Mesenchymal stem cell (in vitro differentiated cells and primary cell): Measurements from ENCODE around the gene PTPN2.
A peak's percentile ranks its signal among the peaks of the same experiment; 100 is the strongest.

Source experiments
- DNase-seq: peaks from one replicate; pipeline ENCODE4 v3.0.0-alpha.2; 2013
- H2AFZ ChIP-seq: one replicate; pipeline ENCODE4 v1.6.1; 2013; ENCODE audit warnings: low read depth, mild to moderate bottlenecking, control low read depth, inconsistent platforms, low read length, moderate library complexity
- H2AK5ac ChIP-seq: 2 replicates; pipeline ENCODE4 v1.6.1; 2013; ENCODE audit warnings: low read length, moderate library complexity, mild to moderate bottlenecking, inconsistent platforms; ENCODE audit not compliant: severe bottlenecking
- H2BK120ac ChIP-seq: one replicate; pipeline ENCODE4 v1.6.1; 2013; ENCODE audit warnings: low read depth, mild to moderate bottlenecking, inconsistent platforms, low read length, moderate library complexity
- H2BK12ac ChIP-seq, 2 experiments: one replicate each; pipeline ENCODE4 v1.6.1; 2013; ENCODE audit warnings: inconsistent platforms in 2 of 2, low read length in 2 of 2, mild to moderate bottlenecking in 2 of 2, moderate library complexity in 2 of 2, control low read depth in 1 of 2
- H2BK15ac ChIP-seq: one replicate; pipeline ENCODE4 v1.6.1; 2013; ENCODE audit warnings: mild to moderate bottlenecking, low read depth, inconsistent platforms; ENCODE audit not compliant: poor library complexity, severe bottlenecking
- H2BK5ac ChIP-seq: 2 replicates; pipeline ENCODE4 v1.6.1; 2013; ENCODE audit warnings: low read depth, mild to moderate bottlenecking, low read length, control low read depth, inconsistent platforms; ENCODE audit not compliant: poor library complexity, severe bottlenecking
- H3K14ac ChIP-seq, 2 experiments: one replicate each; pipeline ENCODE4 v1.6.1; 2013; ENCODE audit warnings: inconsistent platforms in 2 of 2, low read length in 2 of 2, control low read depth in 1 of 2, mild to moderate bottlenecking in 1 of 2, moderate library complexity in 1 of 2
- H3K18ac ChIP-seq, 2 experiments: one replicate each; pipeline ENCODE4 v1.6.1; 2013; ENCODE audit warnings: inconsistent platforms in 2 of 2, low read length in 2 of 2, control low read depth in 1 of 2, low read depth in 1 of 2, mild to moderate bottlenecking in 1 of 2
- H3K23ac ChIP-seq, 2 experiments: one replicate each; pipeline ENCODE4 v1.6.1; 2013; ENCODE audit warnings: inconsistent platforms in 2 of 2, low read length in 2 of 2, mild to moderate bottlenecking in 2 of 2, moderate library complexity in 2 of 2, control low read depth in 1 of 2
- H3K27ac ChIP-seq: 2 replicates; pipeline ENCODE4 v1.5.1; 2013; ENCODE audit warnings: mild to moderate bottlenecking, moderate library complexity, low read length, control low read depth, inconsistent platforms; ENCODE audit not compliant: poor library complexity, severe bottlenecking
- H3K27me3 ChIP-seq, 2 experiments: 2 replicates each; pipeline versions ENCODE4 v1.6.1 to v1.7.0; 2013; ENCODE audit warnings: low read length in 2 of 2, mild to moderate bottlenecking in 2 of 2, moderate library complexity in 2 of 2, control low read depth in 1 of 2, inconsistent platforms in 1 of 2; ENCODE audit not compliant: control insufficient read depth in 1 of 2, insufficient read depth in 1 of 2
- H3K36me3 ChIP-seq, 2 experiments: 2 replicates each; pipeline versions ENCODE4 v1.6.1 to v1.7.0; 2013; ENCODE audit warnings: low read length in 2 of 2, control low read depth in 1 of 2, inconsistent platforms in 1 of 2, low read depth in 1 of 2, mild to moderate bottlenecking in 1 of 2; ENCODE audit not compliant: insufficient read depth in 2 of 2, control insufficient read depth in 1 of 2
- H3K4ac ChIP-seq, 2 experiments: one replicate each; pipeline ENCODE4 v1.6.1; 2013; ENCODE audit warnings: inconsistent platforms in 2 of 2, low read length in 2 of 2, mild to moderate bottlenecking in 2 of 2, moderate library complexity in 2 of 2, control low read depth in 1 of 2, low read depth in 1 of 2
- H3K4me1 ChIP-seq: 2 replicates; pipeline ENCODE4 v1.6.1; 2013; ENCODE audit warnings: low read depth, low read length, control low read depth; ENCODE audit not compliant: control insufficient read depth, insufficient read depth
- H3K4me2 ChIP-seq: 2 replicates; pipeline ENCODE4 v1.6.1; 2013; ENCODE audit warnings: low read length, mild to moderate bottlenecking, inconsistent platforms; ENCODE audit not compliant: poor library complexity, severe bottlenecking
- H3K4me3 ChIP-seq, 2 experiments: 2 replicates each; pipeline versions ENCODE4 v1.5.1 to v1.7.0; 2013; ENCODE audit warnings: low read length in 2 of 2, mild to moderate bottlenecking in 2 of 2, control low read depth in 1 of 2, low read depth in 1 of 2; ENCODE audit not compliant: insufficient read depth in 1 of 2
- H3K79me1 ChIP-seq: replicated peaks from 2 replicates; pipeline ENCODE4 v1.6.1; 2013; ENCODE audit warnings: mild to moderate bottlenecking, control low read depth, low read length, inconsistent platforms; ENCODE audit not compliant: poor library complexity, severe bottlenecking
- H3K9ac ChIP-seq: 2 replicates; pipeline ENCODE4 v1.7.0; 2013; ENCODE audit warnings: mild to moderate bottlenecking, low read length, moderate library complexity
- H3K9me3 ChIP-seq: 2 replicates; pipeline ENCODE4 v1.7.0; 2013; ENCODE audit warnings: mild to moderate bottlenecking, low read length; ENCODE audit not compliant: control insufficient read depth
- H4K8ac ChIP-seq: one replicate; pipeline ENCODE4 v1.6.1; 2013; ENCODE audit warnings: inconsistent platforms, mild to moderate bottlenecking, low read length, moderate library complexity
- H4K91ac ChIP-seq: one replicate; pipeline ENCODE4 v1.6.1; 2013; ENCODE audit warnings: mild to moderate bottlenecking, low read length, inconsistent platforms
- WGBS: methylation state at CpG from one replicate; pipeline ENCODE4 v1.1.7; 2013; ENCODE audit warnings: mixed read lengths; 5-methylcytosine and 5-hydroxymethylcytosine counted together

Gene PTPN2

DNA sequence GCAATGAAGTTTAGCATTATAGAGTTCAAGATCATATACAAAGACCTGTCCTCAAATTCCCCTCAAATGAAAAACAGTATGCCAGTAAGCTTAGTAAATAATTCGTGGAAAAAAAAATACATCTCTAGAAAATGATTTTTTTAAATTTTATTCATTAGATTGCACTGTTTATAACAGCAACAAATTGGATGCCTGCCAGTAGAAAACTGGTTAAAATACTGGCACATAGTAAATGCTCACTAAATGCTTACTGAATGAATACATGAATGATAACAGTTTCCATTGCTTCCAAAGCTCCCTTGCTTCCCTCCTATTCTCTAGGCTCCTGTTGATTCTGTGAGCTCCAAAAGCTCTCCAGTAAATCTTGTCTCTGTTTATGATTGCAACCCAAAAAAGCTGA is 38.2 kb upstream of the PTPN2 start:
- no peak overlapping the region for H2BK12ac ChIP-seq
- H3K9ac ChIP-seq: no peak overlapping the region
- H2BK5ac ChIP-seq: no peak overlapping the region
- H3K4me2 ChIP-seq: no peak overlapping the region
- H3K27me3 ChIP-seq: peaks cover 0 to 9% of the 10 kb centered on the region in 2 experiments
- WGBS: no CpG with 5 or more reads among the region's 1 CpG
- no peak overlapping the region for H3K14ac ChIP-seq
- H2AFZ ChIP-seq: no peak overlapping the region
- H3K4me3 ChIP-seq: no peak overlapping the region
- no peak overlapping the region for H4K8ac ChIP-seq
- H3K79me1 ChIP-seq: no peaks in the 10 kb centered on the region
- H3K27ac ChIP-seq: no peak overlapping the region
- H4K91ac ChIP-seq: no peak overlapping the region
- H3K36me3 ChIP-seq: no peaks in the 10 kb centered on the region
- peaks cover 3% of the 10 kb centered on the region for H3K4me1 ChIP-seq
- H2BK120ac ChIP-seq: no peak overlapping the region
- H3K9me3 ChIP-seq: no peaks in the 10 kb centered on the region
- H3K23ac ChIP-seq: no peak overlapping the region
- H3K4ac ChIP-seq: no peak overlapping the region
- H2BK15ac ChIP-seq: no peak overlapping the region
- no peak overlapping the region for H3K18ac ChIP-seq
- DNase-seq: no peak
- no peak overlapping the region for H2AK5ac ChIP-seq

DNA sequence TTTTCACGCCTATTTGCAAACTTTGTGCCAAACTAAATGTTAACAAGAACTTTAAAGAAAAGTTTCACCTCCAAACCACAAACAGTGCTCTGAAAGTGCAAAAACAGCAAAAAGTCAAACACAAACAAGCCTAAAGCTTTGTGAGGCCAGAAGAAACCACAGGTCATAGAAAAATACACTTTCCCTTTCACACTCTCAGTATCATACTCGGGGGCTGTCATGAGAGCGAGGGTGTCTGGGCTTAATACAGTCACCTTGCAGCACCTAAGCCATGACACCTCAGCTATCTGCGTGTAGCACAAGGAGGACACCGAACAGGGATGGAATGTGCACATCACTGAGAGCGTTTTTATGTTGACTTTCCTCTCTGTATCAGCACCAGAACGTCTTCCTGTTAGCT is 37.1 kb upstream of the PTPN2 start:
- peaks cover 0 to 9% of the 10 kb centered on the region in 2 experiments for H3K27me3 ChIP-seq
- H4K8ac ChIP-seq: no peak overlapping the region
- H3K4me1 ChIP-seq: peaks cover 2% of the 10 kb centered on the region
- no peak overlapping the region for H2BK12ac ChIP-seq
- no peaks in the 10 kb centered on the region for H3K36me3 ChIP-seq
- H3K18ac ChIP-seq: no peak overlapping the region
- no peak overlapping the region for H2AK5ac ChIP-seq
- no peak overlapping the region for H2BK120ac ChIP-seq
- H4K91ac ChIP-seq: no peak overlapping the region
- WGBS: 87% methylated on average over 6 of the region's 7 CpGs
- H3K14ac ChIP-seq: no peak overlapping the region
- no peak overlapping the region for H3K27ac ChIP-seq
- no peaks in the 10 kb centered on the region for H3K9me3 ChIP-seq
- no peak overlapping the region for H3K4me2 ChIP-seq
- no peak overlapping the region for H3K4me3 ChIP-seq
- no peaks in the 10 kb centered on the region for H3K79me1 ChIP-seq
- no peak overlapping the region for H3K23ac ChIP-seq
- no peak overlapping the region for H3K4ac ChIP-seq
- no peak overlapping the region for H2BK15ac ChIP-seq
- H2AFZ ChIP-seq: no peak overlapping the region
- no peak for DNase-seq
- H2BK5ac ChIP-seq: no peak overlapping the region
- H3K9ac ChIP-seq: no peak overlapping the region

DNA sequence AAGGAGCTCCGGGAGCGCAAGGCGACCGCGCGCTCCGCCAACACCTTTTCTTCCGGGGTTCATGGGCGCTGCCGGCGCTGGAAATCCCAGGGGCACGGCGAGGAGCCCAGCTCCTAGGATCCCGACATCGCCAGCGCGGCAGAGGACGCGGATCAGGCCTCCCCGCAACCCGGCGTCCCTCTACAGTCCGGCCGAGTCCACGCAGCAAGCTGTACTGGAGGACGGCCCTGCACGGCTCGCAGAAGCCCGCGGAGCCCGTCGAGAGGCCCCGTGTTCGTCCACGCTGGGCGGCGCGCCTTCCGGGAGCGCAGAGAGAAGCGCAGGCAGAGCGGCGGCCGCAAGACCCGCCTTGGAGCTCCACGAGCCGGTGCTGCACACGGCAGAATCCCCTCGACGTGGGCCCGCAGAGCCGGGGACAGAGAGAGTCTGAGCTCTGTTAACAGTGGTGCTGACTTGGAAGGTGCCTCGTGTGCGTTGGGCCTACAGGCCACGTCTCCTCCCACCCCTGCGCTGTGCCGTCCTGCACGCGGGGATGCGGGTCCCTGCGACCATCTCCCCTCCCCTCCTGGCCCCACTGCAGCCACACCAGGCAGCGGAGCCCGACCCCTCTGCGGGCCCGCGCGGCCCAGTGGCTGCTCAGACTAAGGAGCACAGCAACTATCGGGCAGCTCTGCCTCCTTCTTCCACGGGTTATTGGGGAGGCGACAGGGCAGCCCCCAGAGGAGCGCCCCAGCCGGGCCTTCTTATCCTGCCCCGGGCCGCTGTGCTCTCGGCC is 28.1 kb upstream of the PTPN2 start:
- 85% methylated on average over 68 of the region's 75 CpGs for WGBS

DNA sequence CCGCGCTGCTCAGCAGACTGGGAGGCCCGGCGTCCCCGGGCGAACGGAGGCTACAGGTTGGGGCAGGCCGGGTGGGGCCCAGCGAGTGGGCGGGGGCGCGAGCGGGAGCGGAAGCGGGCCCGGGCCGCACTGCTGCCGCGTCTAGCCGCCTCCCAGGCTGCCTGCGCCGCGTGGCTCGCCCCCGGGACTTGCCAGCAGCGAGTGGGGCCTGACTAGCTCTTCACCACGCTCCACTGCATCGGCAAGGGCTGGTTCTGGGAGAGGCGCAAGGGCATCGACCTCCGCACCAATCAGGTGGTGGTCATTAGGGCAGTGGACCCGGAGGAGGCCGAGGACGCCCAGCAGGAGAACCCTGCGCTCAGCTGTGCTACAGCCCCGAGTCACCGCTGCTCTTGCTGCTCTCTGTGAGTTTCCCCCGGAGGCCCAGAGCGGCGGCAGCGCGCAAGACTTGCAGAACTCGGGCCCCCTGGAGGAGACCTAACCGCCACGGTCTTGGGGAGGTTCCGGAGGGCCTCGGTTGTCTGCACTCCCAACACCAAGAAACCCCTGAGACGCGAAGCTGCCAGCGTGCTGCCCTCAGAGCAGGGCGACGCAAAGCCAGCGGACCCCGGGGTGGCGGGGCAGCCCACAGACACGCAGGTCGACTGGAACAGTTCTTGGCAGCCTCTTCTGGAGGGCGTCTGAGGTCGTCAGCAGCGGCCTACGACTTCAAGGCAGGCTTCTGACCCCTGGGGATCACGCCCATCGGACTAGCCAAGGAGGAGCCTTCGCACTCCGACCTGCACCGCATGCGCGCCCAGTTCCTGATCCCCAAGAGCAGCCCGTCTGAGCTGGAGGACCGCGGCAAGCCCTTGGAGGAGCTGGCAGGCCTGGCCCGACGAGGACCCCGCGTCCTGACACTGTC is 27.2 kb upstream of the PTPN2 start:
- Histone ChIP-seq H2AK5ac (no peak overlapping the region), H3K27me3 (peaks cover 0 to 15% of the 10 kb centered on the region in 2 experiments), H2BK15ac (no peak overlapping the region), H4K8ac (no peak overlapping the region), H3K9me3 (peaks cover 17% of the 10 kb centered on the region), H3K9ac (peak overlapping the region; percentile 49), H2BK12ac (no peak overlapping the region), H2AFZ (no peak overlapping the region), H3K14ac (no peak overlapping the region), H3K79me1 (no peaks in the 10 kb centered on the region), H3K4ac (no peak overlapping the region), H3K18ac (no peak overlapping the region), H2BK120ac (peak overlapping the region; percentile 5), H3K4me3 (peak overlapping the region in 1 of 2 experiments; percentile 56), H3K23ac (no peak overlapping the region), H3K4me1 (peaks cover 8% of the 10 kb centered on the region), H2BK5ac (no peak overlapping the region), H3K4me2 (no peak overlapping the region), H3K36me3 (peaks cover 0 to 5% of the 10 kb centered on the region in 2 experiments), H3K27ac (no peak overlapping the region), H4K91ac (no peak overlapping the region)
- no peak for DNase-seq
- 74% methylated on average over 71 of the region's 75 CpGs for whole genome bisulfite sequencing

More for the DNA sequence above, 28.1 kb upstream of the PTPN2 start:
- Histone ChIP-seq H3K27ac (no peak overlapping the region), H2AFZ (no peak overlapping the region), H3K4me2 (no peak overlapping the region), H3K79me1 (no peaks in the 10 kb centered on the region), H3K14ac (no peak overlapping the region), H4K8ac (no peak overlapping the region), H4K91ac (no peak overlapping the region), H3K4me3 (peak overlapping the region in 1 of 2 experiments; percentile 56), H2BK15ac (no peak overlapping the region), H2BK5ac (no peak overlapping the region), H3K27me3 (peaks cover 0 to 9% of the 10 kb centered on the region in 2 experiments), H2AK5ac (no peak overlapping the region), H3K4ac (no peak overlapping the region), H3K18ac (no peak overlapping the region), H2BK120ac (no peak overlapping the region), H3K36me3 (peaks cover 0 to 5% of the 10 kb centered on the region in 2 experiments), H2BK12ac (no peak overlapping the region), H3K9ac (no peak overlapping the region), H3K9me3 (peaks cover 17% of the 10 kb centered on the region), H3K23ac (no peak overlapping the region), H3K4me1 (peaks cover 3% of the 10 kb centered on the region)
- no peak for DNase-seq
